ENCODE results near the gene MINDY4B. TPM values are rescaled to one million over a fixed set of nuclear protein-coding genes. Genes with fewer than 3 reads are reported as not detected.
A peak's percentile ranks its signal among the peaks of the same experiment; 100 is the strongest.

Gene MINDY4B
- total RNA-seq, 1 donor from 2014 or later = not detected

DNA sequence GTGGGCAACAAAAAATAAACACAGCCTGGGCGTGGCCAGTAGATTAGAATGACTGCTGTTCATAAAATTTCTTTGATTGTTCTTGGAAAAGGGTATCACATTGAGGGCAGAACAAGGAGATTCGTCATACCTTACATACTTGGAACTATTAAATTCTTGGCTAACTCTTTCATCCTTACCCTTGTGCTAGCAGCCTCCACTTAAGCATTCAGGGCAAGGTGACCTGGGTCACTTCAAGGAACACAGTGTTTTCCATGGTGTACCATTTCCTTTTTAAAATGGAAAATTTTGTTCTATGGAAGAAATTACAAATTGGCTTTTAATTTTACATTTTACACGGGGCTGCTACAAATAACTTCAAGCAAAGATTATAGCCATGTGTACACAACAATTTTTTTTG lies 60.8 kb downstream of the MINDY4B start:
- FAIRE-seq (no peak), DNase-seq (ENCODE audit: low read depth) (no peak)
- Mint-ChIP-seq H3K9me3 (ENCODE audit: unreplicated experiment) (peaks cover 3% of the 10 kb centered on the region), H3K27ac (ENCODE audit: unreplicated experiment) (no peak overlapping the region), H3K36me3 (ENCODE audit: low read depth, unreplicated experiment) (no peaks in the 10 kb centered on the region), H3K27me3 (ENCODE audit: low read depth, unreplicated experiment) (peaks cover 8% of the 10 kb centered on the region), H3K4me3 (ENCODE audit: unreplicated experiment) (peak overlapping the region; percentile 47), H3K4me1 (ENCODE audit: low read depth, unreplicated experiment) (no peaks in the 10 kb centered on the region)
- no peak overlapping the region for H3K4me3 ChIP-seq (ENCODE audit: insufficient read depth, low read depth, low read length)
- H3K4me1 ChIP-seq (ENCODE audit: insufficient read depth, low read length) = no peaks in the 10 kb centered on the region
- H2AFZ ChIP-seq (ENCODE audit: low read depth, low read length) = no peak overlapping the region
- H3K27ac ChIP-seq (ENCODE audit: low read depth, low read length) = no peak overlapping the region
- H3K4me2 ChIP-seq (ENCODE audit: low read length) = no peak overlapping the region
- no peak overlapping the region for H3K9ac ChIP-seq (ENCODE audit: low read length)
- H3K27me3 ChIP-seq (ENCODE audit: insufficient read depth, low read length) = peaks cover 12% of the 10 kb centered on the region
- no peaks in the 10 kb centered on the region for H3K36me3 ChIP-seq (ENCODE audit: insufficient read depth, low read length)
- no peaks in the 10 kb centered on the region for H3K79me2 ChIP-seq (ENCODE audit: insufficient read depth, low read length)
- no peaks in the 10 kb centered on the region for H3K9me3 ChIP-seq (ENCODE audit: insufficient read depth, low read depth, low read length)
- no peaks in the 10 kb centered on the region for H4K20me1 ChIP-seq (ENCODE audit: insufficient read depth, low read length)
- TF ChIP-seq, protein P1, sequence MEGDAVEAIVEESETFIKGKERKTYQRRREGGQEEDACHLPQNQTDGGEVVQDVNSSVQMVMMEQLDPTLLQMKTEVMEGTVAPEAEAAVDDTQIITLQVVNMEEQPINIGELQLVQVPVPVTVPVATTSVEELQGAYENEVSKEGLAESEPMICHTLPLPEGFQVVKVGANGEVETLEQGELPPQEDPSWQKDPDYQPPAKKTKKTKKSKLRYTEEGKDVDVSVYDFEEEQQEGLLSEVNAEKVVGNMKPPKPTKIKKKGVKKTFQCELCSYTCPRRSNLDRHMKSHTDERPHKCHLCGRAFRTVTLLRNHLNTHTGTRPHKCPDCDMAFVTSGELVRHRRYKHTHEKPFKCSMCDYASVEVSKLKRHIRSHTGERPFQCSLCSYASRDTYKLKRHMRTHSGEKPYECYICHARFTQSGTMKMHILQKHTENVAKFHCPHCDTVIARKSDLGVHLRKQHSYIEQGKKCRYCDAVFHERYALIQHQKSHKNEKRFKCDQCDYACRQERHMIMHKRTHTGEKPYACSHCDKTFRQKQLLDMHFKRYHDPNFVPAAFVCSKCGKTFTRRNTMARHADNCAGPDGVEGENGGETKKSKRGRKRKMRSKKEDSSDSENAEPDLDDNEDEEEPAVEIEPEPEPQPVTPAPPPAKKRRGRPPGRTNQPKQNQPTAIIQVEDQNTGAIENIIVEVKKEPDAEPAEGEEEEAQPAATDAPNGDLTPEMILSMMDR (IDR thresholded peaks at IDR 0.05; ENCODE audit: insufficient read depth, low read depth, low read length) = no peak
- TF ChIP-seq EZH2 (IDR thresholded peaks at IDR 0.05; ENCODE audit: insufficient read depth, low read length) = no peak

DNA sequence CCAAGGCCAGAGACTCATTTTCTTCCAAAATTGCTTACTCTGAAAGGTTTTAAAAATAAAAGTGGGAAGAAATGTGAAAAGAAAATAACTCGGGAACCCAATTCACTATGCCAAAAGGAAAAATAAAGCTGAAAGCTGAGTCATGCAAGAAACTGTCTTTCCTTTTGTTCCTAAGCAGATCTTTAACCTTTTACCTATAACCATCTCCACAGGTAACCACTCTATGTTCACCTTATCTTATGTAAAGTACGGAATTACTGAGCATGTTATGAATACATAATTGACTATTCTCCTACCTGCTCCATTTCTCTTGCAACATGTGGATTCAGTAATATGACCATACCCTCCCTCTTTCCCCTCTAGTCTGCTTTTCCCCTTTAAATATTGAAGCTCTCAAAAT lies 62.0 kb downstream of the MINDY4B start:
- DNase-seq (ENCODE audit: low read depth) (no peak), FAIRE-seq (no peak)
- Mint-ChIP-seq H3K27ac (ENCODE audit: unreplicated experiment) (no peak overlapping the region), H3K9me3 (ENCODE audit: unreplicated experiment) (peaks cover 3% of the 10 kb centered on the region), H3K4me3 (ENCODE audit: unreplicated experiment) (no peak overlapping the region), H3K36me3 (ENCODE audit: low read depth, unreplicated experiment) (no peaks in the 10 kb centered on the region), H3K4me1 (ENCODE audit: low read depth, unreplicated experiment) (no peaks in the 10 kb centered on the region), H3K27me3 (ENCODE audit: low read depth, unreplicated experiment) (peaks cover 13% of the 10 kb centered on the region)
- Histone ChIP-seq H3K27me3 (ENCODE audit: insufficient read depth, low read length) (peaks cover 12% of the 10 kb centered on the region), H3K4me3 (ENCODE audit: insufficient read depth, low read depth, low read length) (no peak overlapping the region), H3K9ac (ENCODE audit: low read length) (no peak overlapping the region), H3K27ac (ENCODE audit: low read depth, low read length) (no peak overlapping the region), H4K20me1 (ENCODE audit: insufficient read depth, low read length) (no peaks in the 10 kb centered on the region), H3K36me3 (ENCODE audit: insufficient read depth, low read length) (no peaks in the 10 kb centered on the region), H3K79me2 (ENCODE audit: insufficient read depth, low read length) (no peaks in the 10 kb centered on the region), H2AFZ (ENCODE audit: low read depth, low read length) (no peak overlapping the region), H3K9me3 (ENCODE audit: insufficient read depth, low read depth, low read length) (no peaks in the 10 kb centered on the region), H3K4me1 (ENCODE audit: insufficient read depth, low read length) (no peaks in the 10 kb centered on the region), H3K4me2 (ENCODE audit: low read length) (no peak overlapping the region)
- TF ChIP-seq, protein P1 (IDR thresholded peaks at IDR 0.05; ENCODE audit: insufficient read depth, low read depth, low read length) = no peak
- TF ChIP-seq EZH2 (IDR thresholded peaks at IDR 0.05; ENCODE audit: insufficient read depth, low read length) = no peak

GRCh38 chr3:150840802-150841515 lies 64.3 kb downstream of the MINDY4B start:
- H3K4me1 ChIP-seq (ENCODE audit: insufficient read depth, low read length) = no peaks in the 10 kb centered on the region
- Mint-ChIP-seq H3K4me1 (ENCODE audit: low read depth, unreplicated experiment) (no peaks in the 10 kb centered on the region), H3K36me3 (ENCODE audit: low read depth, unreplicated experiment) (no peaks in the 10 kb centered on the region), H3K9me3 (ENCODE audit: unreplicated experiment) (peaks cover 6% of the 10 kb centered on the region), H3K4me3 (ENCODE audit: unreplicated experiment) (no peak overlapping the region), H3K27me3 (ENCODE audit: low read depth, unreplicated experiment) (peaks cover 15% of the 10 kb centered on the region), H3K27ac (ENCODE audit: unreplicated experiment) (no peak overlapping the region)
- no peak for TF ChIP-seq EZH2 (IDR thresholded peaks at IDR 0.05; ENCODE audit: insufficient read depth, low read length)
- TF ChIP-seq, protein P1 (IDR thresholded peaks at IDR 0.05; ENCODE audit: insufficient read depth, low read depth, low read length) = no peak
- no peak overlapping the region for H3K27ac ChIP-seq (ENCODE audit: low read depth, low read length)
- H3K36me3 ChIP-seq (ENCODE audit: insufficient read depth, low read length) = no peaks in the 10 kb centered on the region
- no peak overlapping the region for H3K4me3 ChIP-seq (ENCODE audit: insufficient read depth, low read depth, low read length)
- H3K4me2 ChIP-seq (ENCODE audit: low read length) = no peak overlapping the region
- no peak for FAIRE-seq
- no peaks in the 10 kb centered on the region for H3K79me2 ChIP-seq (ENCODE audit: insufficient read depth, low read length)
- H4K20me1 ChIP-seq (ENCODE audit: insufficient read depth, low read length) = no peaks in the 10 kb centered on the region
- no peak for DNase-seq (ENCODE audit: low read depth)
- peaks cover 12% of the 10 kb centered on the region for H3K27me3 ChIP-seq (ENCODE audit: insufficient read depth, low read length)
- no peaks in the 10 kb centered on the region for H3K9me3 ChIP-seq (ENCODE audit: insufficient read depth, low read depth, low read length)
- H2AFZ ChIP-seq (ENCODE audit: low read depth, low read length) = no peak overlapping the region
- no peak overlapping the region for H3K9ac ChIP-seq (ENCODE audit: low read length)
